ENCODE measurements around the gene OLA1.
"Not testable (repeated sequence)": the region's sequence is repeated elsewhere in the genome, so short reads cannot be mapped to it uniquely, and the experiment has no call there.

The OLA1 gene

DNA sequence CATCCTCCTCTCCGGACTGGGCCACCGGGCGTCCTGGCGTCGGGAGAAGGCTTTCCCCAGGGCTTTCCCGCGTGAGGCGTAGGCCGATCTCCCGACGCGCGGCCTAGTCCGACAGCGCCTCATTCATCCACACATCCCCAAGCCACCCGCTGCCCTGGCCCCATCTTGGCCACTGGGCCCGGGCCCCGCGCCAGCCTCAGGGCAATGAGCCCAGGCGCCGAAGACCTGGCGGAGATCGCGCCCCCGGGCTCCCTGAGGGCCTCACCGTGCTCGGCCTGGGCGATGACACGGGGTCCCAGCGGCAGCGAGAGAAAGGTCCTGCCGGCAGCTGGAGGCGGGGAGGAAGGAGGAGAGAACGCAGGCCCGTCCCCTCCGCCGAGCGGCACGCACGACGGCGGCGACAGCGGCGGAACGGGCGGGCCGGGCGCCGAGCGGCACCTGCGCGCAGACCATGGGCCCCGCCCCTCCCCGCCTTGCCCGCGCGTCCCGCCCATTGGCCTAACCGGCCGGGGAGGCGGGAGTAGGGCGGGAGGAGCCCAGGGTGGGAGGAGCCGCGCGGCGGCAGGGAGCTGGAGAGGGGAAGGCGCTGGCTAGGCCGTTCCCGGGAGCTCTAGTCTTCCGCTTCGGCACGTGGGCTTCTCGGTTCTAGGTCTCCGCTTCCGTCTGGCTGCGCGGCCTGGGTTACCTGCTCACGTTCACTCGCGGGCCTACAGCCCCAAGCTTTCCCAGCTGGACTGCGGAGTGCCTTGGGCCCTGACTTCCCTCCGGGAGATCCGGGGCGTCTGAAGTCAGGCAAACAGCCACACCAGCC, at the start of gene OLA1:
Gene OLA1 (minus strand): TSS at position 346 of the 811 bp plus-strand sequence. CDS start 1,717 bp downstream, outside the sequence.
- DNase-seq, result peak; percentile 96

DNA sequence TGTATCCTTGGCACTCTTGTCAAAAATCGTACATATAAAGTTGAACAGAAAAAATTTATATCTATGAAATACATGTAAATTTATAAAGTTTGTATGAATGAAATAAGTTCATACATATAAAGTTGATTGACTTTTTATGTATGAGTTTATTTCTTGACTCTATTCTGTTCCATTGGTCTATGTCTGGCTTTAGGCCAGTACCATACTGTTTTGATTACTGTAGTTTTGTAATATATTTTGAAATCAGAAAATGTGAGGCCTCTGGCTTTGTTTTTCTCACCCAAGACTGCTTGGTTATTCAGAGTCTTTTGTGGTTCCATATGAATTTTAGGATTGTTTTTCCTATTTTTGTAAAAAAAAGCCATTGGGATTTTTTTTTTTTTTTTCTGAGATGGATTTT, 44.6 kb upstream of the OLA1 start:
- no peak for DNase-seq

DNA sequence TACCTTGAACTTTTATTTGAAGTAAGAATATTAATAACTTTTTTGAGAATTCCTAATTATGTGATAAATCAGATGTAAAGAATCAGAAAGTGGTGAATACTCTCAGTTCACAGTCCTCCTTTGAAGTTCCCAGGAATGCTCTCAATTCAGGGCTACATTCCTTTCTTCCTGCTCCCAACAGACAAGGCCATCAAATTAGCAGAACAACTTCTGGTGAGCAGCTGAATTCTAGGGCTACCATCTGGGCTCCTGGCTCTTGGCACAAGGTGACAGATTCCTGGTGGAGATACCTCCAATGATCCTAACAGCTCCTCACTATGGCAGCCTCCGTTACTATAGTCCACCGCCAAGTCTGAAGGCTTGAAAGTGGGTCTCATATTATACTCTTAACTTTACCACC, 37.8 kb upstream of the OLA1 start:
- no peak for DNase-seq

DNA sequence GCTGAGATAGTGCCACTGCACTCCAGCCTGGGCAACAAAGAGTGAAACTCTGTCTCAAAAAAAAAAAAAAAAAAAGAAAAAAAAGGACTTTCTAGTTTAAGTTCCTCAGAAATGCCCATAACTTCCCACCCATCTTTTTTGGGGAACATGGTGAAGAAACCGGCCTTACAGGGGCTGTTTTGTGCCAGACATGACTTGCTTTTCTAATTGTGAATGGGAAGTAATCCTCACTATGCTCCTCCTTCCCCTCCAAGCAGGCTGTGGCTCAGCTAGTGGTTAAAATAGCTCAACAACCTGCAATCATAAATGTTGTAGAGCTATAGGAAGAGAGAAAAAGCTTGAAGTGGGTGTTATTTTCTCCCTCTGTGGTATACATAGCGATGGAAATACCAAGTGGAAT, 34.1 kb upstream of the OLA1 start:
- no peak for DNase-seq

DNA sequence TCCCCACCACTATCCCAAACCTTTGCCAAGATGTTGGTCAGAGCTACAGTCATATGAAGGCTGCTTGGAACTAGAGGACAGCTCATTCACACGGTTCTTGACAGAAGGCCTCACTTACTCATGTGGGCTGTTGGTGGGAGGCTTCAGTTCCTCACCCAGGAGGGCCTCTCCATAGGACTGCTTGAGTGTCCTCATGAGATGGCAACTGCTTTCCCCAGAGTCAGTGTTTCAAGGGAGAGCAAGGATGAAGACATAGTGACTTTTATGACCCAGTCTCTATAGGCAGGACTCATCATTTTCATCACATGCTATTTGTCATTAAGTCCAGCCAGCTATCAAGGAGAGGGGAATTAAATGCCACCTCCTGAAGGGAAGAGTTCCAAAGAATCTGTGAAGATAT, 33.4 kb upstream of the OLA1 start:
- no peak for DNase-seq

DNA sequence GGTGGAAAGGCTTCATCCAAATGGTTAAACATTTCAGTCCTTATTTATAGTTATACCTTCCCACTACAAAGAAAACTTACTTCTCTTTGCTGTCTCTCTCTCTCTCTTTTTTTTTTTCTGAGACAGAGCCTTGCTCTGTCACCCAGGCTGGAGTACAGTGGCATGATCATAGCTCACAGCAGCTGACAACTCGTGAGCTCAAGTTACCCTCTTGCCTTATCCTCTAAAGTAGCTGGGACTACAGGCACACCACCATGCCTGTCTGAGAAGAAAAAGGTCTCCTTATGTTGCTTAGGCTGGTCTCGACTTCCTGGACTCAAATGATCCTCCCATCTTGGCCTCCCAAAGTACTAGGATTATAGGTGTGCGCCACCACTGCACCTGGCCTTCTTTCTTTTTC, 32.3 kb upstream of the OLA1 start:
- DNase-seq, result no peak

DNA sequence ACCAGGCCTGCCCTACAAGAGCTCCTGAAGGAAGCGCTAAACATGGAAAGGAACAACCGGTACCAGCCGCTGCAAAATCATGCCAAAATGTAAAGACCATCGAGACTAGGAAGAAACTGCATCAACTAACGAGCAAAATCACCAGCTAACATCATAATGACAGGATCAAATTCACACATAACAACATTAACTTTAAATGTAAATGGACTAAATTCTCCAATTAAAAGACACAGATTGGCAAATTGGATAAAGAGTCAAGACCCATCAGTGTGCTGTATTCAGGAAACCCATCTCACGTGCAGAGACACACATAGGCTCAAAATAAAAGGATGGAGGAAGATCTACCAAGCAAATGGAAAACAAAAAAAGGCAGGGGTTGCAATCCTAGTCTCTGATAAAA, 21.9 kb upstream of the OLA1 start:
- DNase-seq, result not testable (repeated sequence)

DNA sequence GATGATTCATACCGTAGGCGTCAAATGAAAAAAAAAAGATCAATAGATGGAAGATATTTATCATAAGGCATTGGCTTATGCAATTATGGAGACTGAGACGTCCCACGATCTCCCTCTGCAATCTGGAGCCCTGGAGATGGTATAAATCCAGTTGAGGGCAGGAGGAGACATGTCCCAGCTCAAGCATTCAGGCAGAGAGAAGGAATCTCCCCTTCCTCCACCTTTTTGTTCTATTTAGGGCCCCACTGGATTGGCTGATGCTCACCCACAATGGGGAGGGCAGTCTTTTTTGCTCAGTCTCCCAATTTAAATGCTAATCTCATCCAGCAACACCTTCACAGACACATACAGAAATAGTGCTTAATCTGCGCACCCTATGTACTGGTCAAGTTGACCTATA, 18.0 kb upstream of the OLA1 start:
- DNase-seq, result no peak

DNA sequence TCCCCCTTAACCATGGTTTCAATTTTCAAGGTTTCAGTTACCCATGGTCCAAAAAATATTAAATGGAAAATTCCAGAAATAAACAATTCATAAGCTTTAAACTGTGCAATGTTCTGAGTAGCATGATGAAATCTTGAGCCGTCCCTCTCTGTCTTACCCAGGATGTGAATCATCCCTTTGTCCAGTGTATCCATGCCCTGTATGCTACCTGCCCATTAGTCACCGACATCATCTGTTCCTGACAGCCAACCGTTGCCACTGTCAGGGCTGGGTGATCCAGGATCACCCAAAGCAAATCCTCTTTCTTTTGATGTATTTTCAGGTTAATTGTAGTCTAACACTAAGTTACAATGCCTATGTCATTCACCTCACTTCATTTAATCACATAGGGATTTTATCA, 15.7 kb upstream of the OLA1 start:
- DNase-seq, result no peak

DNA sequence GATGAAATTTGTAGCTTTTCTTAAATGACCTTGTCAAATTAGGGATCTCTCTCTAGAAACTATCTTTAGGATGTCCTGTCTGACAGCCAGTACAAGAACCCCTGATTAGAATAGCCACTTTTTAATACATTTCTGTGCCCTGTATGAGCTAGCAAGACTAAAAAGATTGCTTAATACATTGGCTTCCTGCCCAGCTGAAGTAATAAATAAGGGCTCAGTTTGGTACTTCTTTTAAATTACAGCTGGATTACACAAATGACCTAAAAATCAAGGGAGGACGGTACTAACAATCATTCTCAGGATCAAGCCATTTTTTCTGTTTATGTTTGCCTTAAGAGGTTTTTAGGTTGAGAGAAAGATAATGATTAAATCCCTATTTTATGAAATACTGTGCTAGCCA, 11.6 kb upstream of the OLA1 start:
- DNase-seq, result peak; percentile 44

DNA sequence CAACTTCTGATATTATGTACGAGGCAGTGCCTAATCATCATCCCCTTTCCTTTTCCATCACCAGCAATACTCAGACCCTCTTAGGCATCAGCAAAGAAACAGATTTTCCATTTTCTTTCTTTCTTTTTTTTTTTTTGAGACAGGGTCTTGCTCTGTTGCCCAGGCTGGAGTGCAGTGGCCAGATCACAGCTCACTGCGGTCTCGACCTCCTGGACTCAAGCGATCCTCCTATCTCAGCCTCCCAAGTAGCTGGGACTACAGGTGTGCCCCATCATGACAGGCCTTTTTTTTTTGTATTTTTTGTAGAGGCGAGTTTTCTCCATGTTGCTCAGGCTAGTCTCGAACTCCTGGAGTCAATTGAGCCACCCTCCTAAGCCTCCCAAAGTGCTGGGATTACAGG, 5.9 kb upstream of the OLA1 start:
- no peak for DNase-seq

DNA sequence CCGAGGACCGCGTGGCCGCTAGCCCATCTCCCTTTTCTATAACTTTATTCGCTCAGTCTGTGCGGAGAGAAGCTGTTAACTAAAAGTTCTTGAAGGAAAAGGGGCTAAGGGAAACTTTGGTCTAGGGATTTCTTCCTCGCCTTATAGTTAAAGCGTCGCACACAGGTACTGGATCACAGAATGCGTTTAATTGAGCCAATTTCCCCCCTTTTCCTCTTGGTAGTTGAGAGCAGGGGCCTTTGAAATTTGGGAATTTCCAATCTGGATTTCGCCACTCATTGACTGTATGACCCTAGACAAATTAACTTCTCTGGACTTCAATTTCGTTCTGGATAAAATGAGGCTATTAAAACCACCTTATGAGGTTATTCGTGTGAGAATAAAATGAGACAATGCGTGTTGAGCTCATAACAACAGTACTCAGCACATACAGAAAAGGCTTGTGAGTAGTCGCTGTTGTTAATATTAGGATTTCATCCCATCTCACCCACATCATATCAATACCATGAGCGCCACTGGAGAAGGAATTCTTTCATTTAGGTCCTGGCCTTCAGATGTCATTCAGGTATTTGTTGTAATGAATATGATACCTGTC, 763 bp upstream of the OLA1 start:
- DNase-seq, result no peak

DNA sequence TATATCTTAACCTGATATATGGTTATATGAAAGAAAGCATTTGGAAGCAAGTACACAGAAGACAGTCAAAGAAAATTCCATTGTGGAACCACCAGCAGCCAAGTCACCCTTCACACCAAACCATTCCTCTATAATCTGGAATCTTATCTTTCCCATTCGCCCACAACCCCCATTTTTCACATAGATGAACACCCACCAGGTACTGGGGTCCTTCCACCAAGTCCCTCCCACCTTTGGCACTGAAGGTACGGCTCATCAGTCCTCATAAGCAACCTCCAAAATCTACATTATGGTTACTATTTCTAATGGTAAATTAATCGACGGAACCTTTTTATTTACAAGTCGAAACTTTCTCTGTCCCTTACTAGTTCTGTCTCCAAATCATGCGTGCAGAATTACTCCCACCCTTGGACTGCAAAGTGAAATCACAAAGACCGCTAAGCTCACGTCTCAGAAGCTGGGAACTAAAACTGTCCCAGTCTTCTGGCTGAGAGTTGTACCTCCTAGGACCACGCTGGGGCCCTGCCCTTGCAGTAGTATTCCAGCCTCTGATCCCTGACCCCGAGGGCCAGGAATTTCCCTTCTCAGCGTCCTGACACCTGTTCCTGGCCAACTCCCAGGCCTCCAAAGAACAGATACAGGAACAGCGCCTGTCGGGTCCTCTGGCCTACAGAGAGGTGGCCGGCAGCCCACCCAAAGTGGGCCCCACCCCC, 702 bp downstream of the OLA1 start:
- peak; percentile 60 for DNase-seq

DNA sequence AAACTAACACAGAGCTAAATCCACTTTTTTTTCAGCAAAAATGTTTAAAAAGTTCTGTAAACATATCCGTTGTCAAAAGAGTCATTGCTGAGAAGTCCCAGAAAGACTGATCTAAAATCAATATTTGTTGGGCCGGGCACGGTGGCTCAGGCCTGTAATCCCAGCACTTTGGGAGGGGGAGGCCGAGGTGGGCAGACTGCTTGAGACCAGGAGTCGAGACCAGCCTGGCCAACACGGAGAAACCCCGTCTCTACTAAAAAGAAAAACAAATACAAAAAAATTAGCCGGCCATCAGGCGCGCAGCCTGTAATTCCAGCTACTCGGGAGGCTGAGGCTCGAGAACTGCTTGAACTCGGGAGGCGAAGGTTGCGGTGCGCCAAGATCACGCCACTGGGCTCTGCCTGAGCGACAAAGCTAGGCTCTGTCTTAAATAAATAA, 1.4 kb downstream of the OLA1 start:
- DNase-seq, result no peak

DNA sequence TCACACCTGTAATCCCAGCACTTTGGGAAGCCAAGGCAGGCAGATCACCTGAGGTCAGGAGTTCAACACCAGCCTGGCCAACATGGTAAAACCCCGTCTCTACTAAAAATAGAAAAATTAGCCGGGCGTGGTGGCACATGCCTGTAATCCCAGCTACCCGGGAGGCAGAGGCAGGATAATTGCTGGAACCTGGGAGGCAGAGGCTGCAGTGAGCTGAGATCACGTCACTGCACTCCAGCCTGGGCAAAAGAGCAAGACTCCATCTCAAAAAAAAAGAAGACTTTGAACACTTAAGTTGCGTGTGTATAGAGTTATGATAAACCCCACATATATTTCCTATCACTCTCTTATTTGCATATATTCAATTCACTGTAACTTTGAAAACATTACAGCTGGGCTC, 2.7 kb downstream of the OLA1 start:
- DNase-seq, result not testable (repeated sequence)

DNA sequence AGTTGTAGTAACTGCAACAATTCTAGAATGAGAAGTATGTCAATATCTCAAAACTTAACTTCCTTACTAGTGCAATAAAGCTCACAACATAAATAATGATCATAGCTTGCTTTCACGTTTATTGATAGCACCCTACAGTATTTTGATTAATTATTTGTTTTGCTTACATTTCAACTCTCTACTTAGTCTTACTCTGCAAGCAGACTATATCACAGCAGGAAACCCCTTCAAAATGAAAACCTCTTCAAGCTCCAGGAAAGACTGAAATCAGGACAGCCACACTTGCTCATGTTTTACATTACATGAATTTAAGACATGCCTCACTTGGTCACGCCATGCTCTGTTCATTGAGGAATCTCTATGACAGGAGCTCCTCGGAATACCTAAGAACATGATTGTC, 3.3 kb downstream of the OLA1 start:
- DNase-seq, result no peak

DNA sequence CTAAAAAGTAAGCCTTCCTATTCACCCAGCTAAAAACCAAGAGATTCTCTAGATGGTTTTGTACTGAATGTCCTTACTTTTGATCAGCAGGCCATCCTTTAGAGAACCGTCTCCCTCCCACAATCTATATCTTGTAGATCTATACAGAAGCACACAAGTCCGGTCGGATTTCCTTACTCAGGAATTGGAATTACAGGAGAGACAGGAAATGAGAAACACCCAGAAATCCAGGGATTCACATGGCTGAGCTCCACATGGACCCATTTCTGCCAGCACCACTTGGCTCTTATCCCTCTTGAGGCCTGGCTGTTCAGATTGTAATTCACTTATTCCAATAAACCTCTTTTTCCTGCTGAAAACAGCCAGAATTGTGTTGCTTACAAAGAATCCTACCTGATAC, 4.5 kb downstream of the OLA1 start:
- DNase-seq, result no peak

DNA sequence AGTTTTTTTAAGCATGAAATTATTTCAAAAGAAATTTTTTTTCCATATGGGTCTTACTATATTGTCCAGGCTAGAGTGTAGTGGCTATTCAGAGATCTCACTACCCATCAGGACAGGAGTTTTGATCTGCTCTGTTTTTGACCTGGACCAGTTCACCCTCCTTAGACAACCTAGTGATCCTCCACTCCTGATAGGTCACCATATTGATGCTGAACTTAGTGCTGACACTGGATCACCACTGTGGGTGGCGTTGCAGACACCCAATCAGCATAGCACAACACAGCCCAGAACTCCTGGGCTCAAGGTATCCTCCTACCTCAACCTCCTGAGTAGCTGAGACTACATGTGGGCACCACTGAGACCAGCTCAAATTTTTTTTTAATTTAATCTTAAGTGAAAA, 8.2 kb downstream of the OLA1 start:
- no peak for DNase-seq

DNA sequence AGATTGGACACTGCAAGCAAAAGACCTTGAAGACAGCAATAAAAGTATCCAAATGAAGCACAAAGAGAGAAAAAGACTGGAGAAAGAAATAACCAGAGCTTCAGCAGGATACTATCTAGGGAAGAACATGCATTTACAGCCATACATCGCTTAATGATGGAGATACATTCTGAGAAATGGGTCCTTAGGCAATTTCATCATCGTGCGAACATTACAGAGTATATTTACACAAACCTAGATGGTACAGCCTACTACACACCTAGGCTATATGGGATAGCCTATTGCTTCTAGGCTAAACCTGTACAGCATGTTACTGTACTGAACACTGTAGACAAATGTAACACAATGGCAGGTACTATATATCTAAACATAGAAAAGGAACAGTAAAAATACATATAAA, 11.9 kb downstream of the OLA1 start:
- no peak for DNase-seq

DNA sequence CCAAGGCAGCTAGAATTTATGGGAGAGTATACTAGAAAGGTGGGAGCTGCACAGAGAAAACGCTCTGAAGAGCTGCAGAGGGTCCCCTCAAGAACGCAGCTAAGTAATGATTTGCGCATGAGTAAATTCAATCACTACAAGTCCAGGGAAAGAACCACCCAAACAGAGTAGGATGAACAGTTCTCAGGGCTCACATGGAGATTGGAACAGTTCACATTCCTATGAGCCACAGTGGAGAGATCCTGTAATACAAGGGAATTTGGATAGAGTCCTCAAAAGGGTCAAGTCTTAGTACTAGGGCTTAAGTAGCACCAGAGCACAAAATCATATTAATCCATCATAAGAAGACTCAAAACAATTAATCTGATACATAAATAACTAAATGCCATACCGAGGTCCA, 12.7 kb downstream of the OLA1 start:
- DNase-seq, result no peak

DNA sequence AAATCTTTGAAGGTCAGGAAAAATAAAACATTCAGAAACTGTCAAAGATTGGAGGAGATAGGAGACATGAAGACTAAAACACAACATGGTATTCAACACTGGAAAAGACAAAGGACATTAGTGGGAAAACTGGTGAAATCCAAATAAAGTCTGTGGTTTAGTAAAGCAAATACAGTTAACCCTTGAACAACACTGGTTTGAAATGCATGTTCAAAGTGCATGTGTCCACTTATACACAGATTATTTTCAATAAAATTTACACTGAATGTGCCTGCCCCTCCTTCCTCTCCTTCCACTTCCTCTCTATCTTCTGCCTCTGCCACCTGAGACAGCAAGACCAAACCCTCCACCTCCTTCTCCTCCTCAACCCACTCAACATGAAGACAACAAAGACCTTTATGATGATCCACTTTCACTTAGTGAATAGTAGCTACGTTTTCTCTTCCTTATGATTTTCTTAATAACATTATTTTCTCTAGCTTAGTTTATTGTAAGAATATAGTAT, 14.5 kb downstream of the OLA1 start:
- DNase-seq, result peak; percentile 20

DNA sequence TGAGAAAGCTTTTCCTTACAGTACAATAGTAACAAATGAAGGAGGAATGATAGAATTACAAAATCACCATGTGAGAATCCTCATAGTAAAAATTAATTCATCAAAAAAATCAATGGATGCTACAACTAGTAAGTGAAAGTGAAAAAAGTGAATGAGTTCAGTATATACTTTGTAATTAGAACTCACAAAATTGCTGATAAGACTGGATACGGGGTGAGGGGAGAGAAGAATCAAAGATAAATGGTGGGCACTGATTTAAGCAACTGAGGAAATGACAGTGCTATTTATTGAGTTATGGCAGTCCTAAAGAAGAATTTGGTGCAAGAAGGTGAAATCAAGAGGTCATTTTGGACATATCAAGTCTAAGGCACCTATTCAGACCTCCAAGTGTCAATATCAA, 20.6 kb downstream of the OLA1 start:
- no peak for DNase-seq

DNA sequence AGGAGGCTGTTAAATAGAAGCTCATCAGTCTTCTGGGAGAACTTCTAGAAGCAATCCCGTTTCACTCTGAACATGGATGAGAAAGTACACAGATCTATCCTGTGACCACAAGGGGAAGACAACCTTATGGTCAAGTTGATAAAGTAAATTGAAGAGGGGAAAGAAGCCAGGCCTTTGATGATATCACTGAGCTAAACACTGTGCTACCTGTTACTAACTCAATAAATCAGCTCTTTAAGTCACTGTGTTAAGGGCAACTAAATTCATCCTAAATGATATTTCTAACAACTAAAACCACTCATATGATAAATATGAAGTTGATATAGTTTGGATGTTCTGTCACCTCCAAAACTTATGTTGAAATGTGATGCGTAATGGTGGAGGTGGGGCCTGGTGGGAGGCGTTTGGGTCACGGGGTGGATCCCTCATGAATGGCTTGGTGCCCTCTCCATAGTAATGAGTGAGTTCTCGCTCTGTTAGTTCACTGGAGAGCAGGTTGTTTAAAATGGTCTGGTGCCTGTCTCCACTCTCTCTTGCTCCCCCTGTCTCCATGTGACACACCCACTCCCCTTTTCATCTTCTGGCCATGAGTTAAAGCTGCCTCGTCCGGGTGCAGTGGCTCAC, 23.6 kb downstream of the OLA1 start:
- peak; percentile 47 for DNase-seq
